GM12878 (cell line): Measurements from ENCODE around the gene ENTPD5. TPM values are rescaled to one million over a fixed set of nuclear protein-coding genes. Genes with fewer than 3 reads are reported as not detected.
A peak's percentile ranks its signal among the peaks of the same experiment; 100 is the strongest.

Source experiments
- BCL11A ChIP-seq: IDR thresholded peaks from 2 replicates; pipeline ENCODE4 v1.6.1; 2011; ENCODE audit warnings: low read depth, low read length
- BRCA1 ChIP-seq: IDR thresholded peaks from 2 replicates; pipeline ENCODE4 v1.6.1; 2011; ENCODE audit warnings: low read depth, low read length, improper control_type of control experiment
- CHD1 ChIP-seq: IDR thresholded peaks from 2 replicates; pipeline ENCODE4 v1.6.1; 2012; ENCODE audit warnings: low read depth, low read length, improper control_type of control experiment
- HDGF ChIP-seq: fragments of 450-650 bp; IDR thresholded peaks from 2 replicates; pipeline ENCODE4 v1.6.1; 2016; ENCODE audit warnings: antibody characterized with exemption
- LARP7 ChIP-seq: fragments of 450-650 bp; IDR thresholded peaks from 2 replicates; pipeline ENCODE4 v1.6.1; 2017; ENCODE audit warnings: mild to moderate bottlenecking
- MYC ChIP-seq: IDR thresholded peaks from 2 replicates; pipeline ENCODE4 v1.6.1; 2011; ENCODE audit warnings: mild to moderate bottlenecking, low read length, moderate library complexity, inconsistent platforms; ENCODE audit not compliant: insufficient read depth, insufficient replicate concordance, insufficient read length, severe bottlenecking
- NFYB ChIP-seq: IDR thresholded peaks from 2 replicates; pipeline ENCODE4 v1.6.1; 2011; ENCODE audit warnings: low read depth, mild to moderate bottlenecking, low read length, improper control_type of control experiment, moderate library complexity; ENCODE audit not compliant: insufficient read depth
- RELA ChIP-seq: fragments of 450-650 bp; IDR thresholded peaks from 2 replicates; pipeline ENCODE4 v1.8.0; 2014; ENCODE audit warnings: borderline replicate concordance; ENCODE audit not compliant: partially characterized antibody
- RFX5 ChIP-seq: IDR thresholded peaks from 2 replicates; pipeline ENCODE4 v1.6.1; 2011; ENCODE audit warnings: low read depth, low read length, improper control_type of control experiment
- RUNX3 ChIP-seq: IDR thresholded peaks from 2 replicates; pipeline ENCODE4 v1.6.1; 2012; ENCODE audit warnings: low read length, inconsistent platforms
- SMAD1 ChIP-seq: fragments of 450-650 bp; IDR thresholded peaks from 2 replicates; pipeline ENCODE4 v1.6.1; 2018; ENCODE audit warnings: mild to moderate bottlenecking, low read depth; ENCODE audit not compliant: partially characterized antibody
- SMC3 ChIP-seq: IDR thresholded peaks from 2 replicates; pipeline ENCODE4 v1.6.1; 2011; ENCODE audit warnings: low read length, improper control_type of control experiment, borderline replicate concordance
- TARDBP ChIP-seq: IDR thresholded peaks from 2 replicates; pipeline ENCODE4 v1.6.1; 2016; ENCODE audit warnings: borderline replicate concordance
- polyA plus RNA-seq, 11 experiments: library from polyadenylated mRNA; depleted of rRNA in 4 of 11; unstranded in 6 of 11; stranded (reverse) in 5 of 11; fragments of >200 nt; fragmentation: Nextera tagmentation in 4 of 11; fragmentation: Illumina TruSeq in 1 of 11; extraction: Ambion mirVana in 4 of 11; extraction: Trizol in 1 of 11; gene quantifications; 1 replicate in 1 of 11; 2 replicates in 10 of 11; pipeline versions ENCODE4 v1.2.1 to v1.2.3, GENCODE V29; 2011 to 2016; ENCODE audit warnings: inconsistent platforms in 2 of 11, missing spikeins in 2 of 11, low read depth in 1 of 11
- total RNA-seq, 4 experiments: library from RNA; depleted of rRNA in 3 of 4; stranded (reverse); fragments of >200 nt in 3 of 4; fragmentation: Illumina TruSeq in 1 of 4; extraction: Trizol in 1 of 4; gene quantifications; 2 replicates each; pipeline versions ENCODE4 v1.2.1 to v1.2.3, GENCODE V29; 2013 to 2021
- TF ChIP-seq, protein P1 (sequence below): IDR thresholded peaks from 2 replicates; pipeline ENCODE4 v1.6.1; 2012; ENCODE audit warnings: mild to moderate bottlenecking, low read depth, low read length
- TF ChIP-seq, protein P2 (sequence below): fragments of 150-350 bp; IDR thresholded peaks from 2 replicates; pipeline ENCODE4 v1.6.1; 2014; ENCODE audit warnings: mild to moderate bottlenecking, low read depth, low read length
- TF ChIP-seq, protein P3 (sequence below): IDR thresholded peaks from 2 replicates; pipeline ENCODE4 v1.6.1; 2012; ENCODE audit warnings: improper control_type of control experiment, low read depth, low read length; ENCODE audit not compliant: insufficient replicate concordance
- TF ChIP-seq, protein P4 (sequence below): fragments of 450-650 bp; conservative IDR thresholded peaks from 2 replicates; pipeline ENCODE4 v1.6.1; 2017; ENCODE audit warnings: mild to moderate bottlenecking, moderate library complexity

ENTPD5 gene
- total and polyA plus RNA-seq, 10 of the 15 experiments (the other 5 are each of a cell fraction or from before 2014, with no cell fraction given) = 2.4 to 9.9 (median 7.6) TPM

DNA sequence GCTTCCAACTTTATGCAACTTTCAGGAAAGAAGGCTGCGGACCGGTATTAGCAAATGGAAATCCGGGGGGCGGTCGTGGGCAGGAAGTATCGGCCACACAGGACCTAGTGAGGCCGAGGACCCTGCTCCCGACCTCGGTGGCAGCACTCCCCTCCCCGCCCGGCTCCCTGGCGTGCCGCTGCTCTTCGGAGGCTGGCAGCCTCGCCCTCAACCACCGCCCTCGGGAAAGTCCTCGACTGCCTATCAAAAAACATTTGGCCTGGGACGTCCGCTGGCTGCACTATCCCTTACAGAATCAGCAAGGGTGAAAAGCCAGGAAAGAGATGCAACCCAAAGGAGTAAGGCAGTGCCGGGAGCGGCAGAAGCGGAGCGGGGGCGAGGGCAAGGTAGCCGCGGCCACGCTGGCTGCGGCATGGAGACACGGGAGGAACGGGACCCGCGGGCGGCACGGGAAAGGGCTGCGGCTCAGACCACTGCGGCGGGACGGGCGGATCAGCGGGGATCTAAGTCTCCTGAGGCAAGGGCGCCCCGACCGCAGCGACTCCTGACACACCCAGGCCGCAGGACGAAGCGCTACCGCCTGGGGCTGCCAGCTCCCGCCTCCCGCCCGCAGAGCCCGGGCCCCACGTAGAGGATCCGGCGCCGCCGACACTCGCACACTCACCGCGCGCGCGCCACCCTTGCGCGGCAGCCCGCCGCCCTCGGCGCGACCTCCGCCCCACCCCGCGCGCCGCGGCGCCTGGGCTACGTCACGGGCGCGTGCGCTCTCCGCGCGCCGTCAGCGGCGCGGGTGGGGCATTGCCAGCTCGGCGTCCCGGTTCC lies at the start of gene ENTPD5, which contains the start of gene BBOF1 (continued):
- TF ChIP-seq SMC3 (no peak), RFX5 (no peak), LARP7 (peak; percentile 96), RUNX3 (peak; percentile 62), TARDBP (no peak), SMAD1 (no peak), MYC (peak; percentile 48), RELA (peak; percentile 19), CHD1 (no peak), NFYB (no peak), HDGF (no peak), BCL11A (no peak), BRCA1 (no peak)
- TF ChIP-seq, protein P1, sequence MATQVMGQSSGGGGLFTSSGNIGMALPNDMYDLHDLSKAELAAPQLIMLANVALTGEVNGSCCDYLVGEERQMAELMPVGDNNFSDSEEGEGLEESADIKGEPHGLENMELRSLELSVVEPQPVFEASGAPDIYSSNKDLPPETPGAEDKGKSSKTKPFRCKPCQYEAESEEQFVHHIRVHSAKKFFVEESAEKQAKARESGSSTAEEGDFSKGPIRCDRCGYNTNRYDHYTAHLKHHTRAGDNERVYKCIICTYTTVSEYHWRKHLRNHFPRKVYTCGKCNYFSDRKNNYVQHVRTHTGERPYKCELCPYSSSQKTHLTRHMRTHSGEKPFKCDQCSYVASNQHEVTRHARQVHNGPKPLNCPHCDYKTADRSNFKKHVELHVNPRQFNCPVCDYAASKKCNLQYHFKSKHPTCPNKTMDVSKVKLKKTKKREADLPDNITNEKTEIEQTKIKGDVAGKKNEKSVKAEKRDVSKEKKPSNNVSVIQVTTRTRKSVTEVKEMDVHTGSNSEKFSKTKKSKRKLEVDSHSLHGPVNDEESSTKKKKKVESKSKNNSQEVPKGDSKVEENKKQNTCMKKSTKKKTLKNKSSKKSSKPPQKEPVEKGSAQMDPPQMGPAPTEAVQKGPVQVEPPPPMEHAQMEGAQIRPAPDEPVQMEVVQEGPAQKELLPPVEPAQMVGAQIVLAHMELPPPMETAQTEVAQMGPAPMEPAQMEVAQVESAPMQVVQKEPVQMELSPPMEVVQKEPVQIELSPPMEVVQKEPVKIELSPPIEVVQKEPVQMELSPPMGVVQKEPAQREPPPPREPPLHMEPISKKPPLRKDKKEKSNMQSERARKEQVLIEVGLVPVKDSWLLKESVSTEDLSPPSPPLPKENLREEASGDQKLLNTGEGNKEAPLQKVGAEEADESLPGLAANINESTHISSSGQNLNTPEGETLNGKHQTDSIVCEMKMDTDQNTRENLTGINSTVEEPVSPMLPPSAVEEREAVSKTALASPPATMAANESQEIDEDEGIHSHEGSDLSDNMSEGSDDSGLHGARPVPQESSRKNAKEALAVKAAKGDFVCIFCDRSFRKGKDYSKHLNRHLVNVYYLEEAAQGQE = no peak
- TF ChIP-seq, protein P2, sequence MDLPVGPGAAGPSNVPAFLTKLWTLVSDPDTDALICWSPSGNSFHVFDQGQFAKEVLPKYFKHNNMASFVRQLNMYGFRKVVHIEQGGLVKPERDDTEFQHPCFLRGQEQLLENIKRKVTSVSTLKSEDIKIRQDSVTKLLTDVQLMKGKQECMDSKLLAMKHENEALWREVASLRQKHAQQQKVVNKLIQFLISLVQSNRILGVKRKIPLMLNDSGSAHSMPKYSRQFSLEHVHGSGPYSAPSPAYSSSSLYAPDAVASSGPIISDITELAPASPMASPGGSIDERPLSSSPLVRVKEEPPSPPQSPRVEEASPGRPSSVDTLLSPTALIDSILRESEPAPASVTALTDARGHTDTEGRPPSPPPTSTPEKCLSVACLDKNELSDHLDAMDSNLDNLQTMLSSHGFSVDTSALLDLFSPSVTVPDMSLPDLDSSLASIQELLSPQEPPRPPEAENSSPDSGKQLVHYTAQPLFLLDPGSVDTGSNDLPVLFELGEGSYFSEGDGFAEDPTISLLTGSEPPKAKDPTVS = no peak
- TF ChIP-seq, protein P3, sequence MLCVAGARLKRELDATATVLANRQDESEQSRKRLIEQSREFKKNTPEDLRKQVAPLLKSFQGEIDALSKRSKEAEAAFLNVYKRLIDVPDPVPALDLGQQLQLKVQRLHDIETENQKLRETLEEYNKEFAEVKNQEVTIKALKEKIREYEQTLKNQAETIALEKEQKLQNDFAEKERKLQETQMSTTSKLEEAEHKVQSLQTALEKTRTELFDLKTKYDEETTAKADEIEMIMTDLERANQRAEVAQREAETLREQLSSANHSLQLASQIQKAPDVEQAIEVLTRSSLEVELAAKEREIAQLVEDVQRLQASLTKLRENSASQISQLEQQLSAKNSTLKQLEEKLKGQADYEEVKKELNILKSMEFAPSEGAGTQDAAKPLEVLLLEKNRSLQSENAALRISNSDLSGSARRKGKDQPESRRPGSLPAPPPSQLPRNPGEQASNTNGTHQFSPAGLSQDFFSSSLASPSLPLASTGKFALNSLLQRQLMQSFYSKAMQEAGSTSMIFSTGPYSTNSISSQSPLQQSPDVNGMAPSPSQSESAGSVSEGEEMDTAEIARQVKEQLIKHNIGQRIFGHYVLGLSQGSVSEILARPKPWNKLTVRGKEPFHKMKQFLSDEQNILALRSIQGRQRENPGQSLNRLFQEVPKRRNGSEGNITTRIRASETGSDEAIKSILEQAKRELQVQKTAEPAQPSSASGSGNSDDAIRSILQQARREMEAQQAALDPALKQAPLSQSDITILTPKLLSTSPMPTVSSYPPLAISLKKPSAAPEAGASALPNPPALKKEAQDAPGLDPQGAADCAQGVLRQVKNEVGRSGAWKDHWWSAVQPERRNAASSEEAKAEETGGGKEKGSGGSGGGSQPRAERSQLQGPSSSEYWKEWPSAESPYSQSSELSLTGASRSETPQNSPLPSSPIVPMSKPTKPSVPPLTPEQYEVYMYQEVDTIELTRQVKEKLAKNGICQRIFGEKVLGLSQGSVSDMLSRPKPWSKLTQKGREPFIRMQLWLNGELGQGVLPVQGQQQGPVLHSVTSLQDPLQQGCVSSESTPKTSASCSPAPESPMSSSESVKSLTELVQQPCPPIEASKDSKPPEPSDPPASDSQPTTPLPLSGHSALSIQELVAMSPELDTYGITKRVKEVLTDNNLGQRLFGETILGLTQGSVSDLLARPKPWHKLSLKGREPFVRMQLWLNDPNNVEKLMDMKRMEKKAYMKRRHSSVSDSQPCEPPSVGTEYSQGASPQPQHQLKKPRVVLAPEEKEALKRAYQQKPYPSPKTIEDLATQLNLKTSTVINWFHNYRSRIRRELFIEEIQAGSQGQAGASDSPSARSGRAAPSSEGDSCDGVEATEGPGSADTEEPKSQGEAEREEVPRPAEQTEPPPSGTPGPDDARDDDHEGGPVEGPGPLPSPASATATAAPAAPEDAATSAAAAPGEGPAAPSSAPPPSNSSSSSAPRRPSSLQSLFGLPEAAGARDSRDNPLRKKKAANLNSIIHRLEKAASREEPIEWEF = no peak
- TF ChIP-seq, protein P4, sequence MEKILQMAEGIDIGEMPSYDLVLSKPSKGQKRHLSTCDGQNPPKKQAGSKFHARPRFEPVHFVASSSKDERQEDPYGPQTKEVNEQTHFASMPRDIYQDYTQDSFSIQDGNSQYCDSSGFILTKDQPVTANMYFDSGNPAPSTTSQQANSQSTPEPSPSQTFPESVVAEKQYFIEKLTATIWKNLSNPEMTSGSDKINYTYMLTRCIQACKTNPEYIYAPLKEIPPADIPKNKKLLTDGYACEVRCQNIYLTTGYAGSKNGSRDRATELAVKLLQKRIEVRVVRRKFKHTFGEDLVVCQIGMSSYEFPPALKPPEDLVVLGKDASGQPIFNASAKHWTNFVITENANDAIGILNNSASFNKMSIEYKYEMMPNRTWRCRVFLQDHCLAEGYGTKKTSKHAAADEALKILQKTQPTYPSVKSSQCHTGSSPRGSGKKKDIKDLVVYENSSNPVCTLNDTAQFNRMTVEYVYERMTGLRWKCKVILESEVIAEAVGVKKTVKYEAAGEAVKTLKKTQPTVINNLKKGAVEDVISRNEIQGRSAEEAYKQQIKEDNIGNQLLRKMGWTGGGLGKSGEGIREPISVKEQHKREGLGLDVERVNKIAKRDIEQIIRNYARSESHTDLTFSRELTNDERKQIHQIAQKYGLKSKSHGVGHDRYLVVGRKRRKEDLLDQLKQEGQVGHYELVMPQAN = peak; percentile 90; the same call in 1 of the 2 replicates
